K562 (cell line): ENCODE data around the gene CARMIL1. TPM values are rescaled to one million over a fixed set of nuclear protein-coding genes. Genes with fewer than 3 reads are reported as not detected.

ENCODE experiments used
- ATAC-seq: fragments of 200-7000 bp; cut with Tn5 transposase; 3 replicates; pipeline ENCODE4 v1.9.1; 2020; ENCODE audit warnings: moderate library complexity
- BruUV-seq: library from RNA; stranded (reverse); fragments of 400-500 nt; replicated peaks from 2 replicates; lab custom pipeline; 2021; lab: Mats Ljungman, UMichigan
- CTCF ChIA-PET: fragments of 300-600 bp; formaldehyde crosslinking; extraction: SDS; loops from one replicate; lab custom pipeline; 2021; ENCODE audit warnings: low intra/inter-chr PET ratio; lab: Yijun Ruan, JAX
- POLR2A ChIA-PET: fragments of 300-600, 350-650 bp; sonication (Branson Sonifier 250); formaldehyde crosslinking; extraction: SDS; loops from one replicate; lab custom pipeline; 2021; ENCODE audit warnings: antibody characterized with exemption, inconsistent platforms; lab: Yijun Ruan, JAX
- DNase-seq, 4 experiments: peaks; one replicate each; pipeline versions ENCODE4 v3.0.0 to v3.0.0-alpha.2; 2011 to 2018; ENCODE audit warnings: low spot score in 3 of 4, mixed read lengths in 3 of 4; ENCODE audit errors: extremely low read depth in 1 of 4
- FAIRE-seq: peaks from 2 replicates; lab custom pipeline; 2011; peaks lifted over from hg19 to GRCh38; lab: Jason Lieb, UNC
- H2AFZ ChIP-seq: 2 replicates; pipeline ENCODE4 v1.6.0; 2011; ENCODE audit warnings: low read depth, low read length, control low read depth, inconsistent platforms
- H3K27ac ChIP-seq: fragments of 200-600 bp; 3 replicates; pipeline ENCODE4 v1.8.0; 2011; ENCODE audit warnings: low read depth, mild to moderate bottlenecking, control low read depth, inconsistent platforms, low read length, moderate library complexity, mixed read lengths; ENCODE audit errors: extremely low read depth
- H3K27me3 ChIP-seq, 2 experiments: fragments of 300-600 bp in 1 of 2; 2 replicates in 1 of 2; 3 replicates in 1 of 2; pipeline versions ENCODE4 v1.6.0 to v1.8.0; 2011; ENCODE audit warnings: inconsistent platforms in 2 of 2, low read length in 2 of 2, mild to moderate bottlenecking in 1 of 2, mixed read lengths in 1 of 2, moderate library complexity in 1 of 2; ENCODE audit not compliant: control insufficient read depth in 2 of 2, insufficient read depth in 2 of 2
- H3K36me3 ChIP-seq: fragments of 300-600 bp; 3 replicates; pipeline ENCODE4 v1.8.0; 2011; ENCODE audit warnings: mild to moderate bottlenecking, low read length, inconsistent platforms; ENCODE audit not compliant: control insufficient read depth, insufficient read depth
- H3K4me1 ChIP-seq, 2 experiments: fragments of 200-600 bp in 1 of 2; replicated peaks in 1 of 2; 2 replicates in 1 of 2; 3 replicates in 1 of 2; pipeline versions ENCODE4 v1.5.1 to v1.8.0; 2011; ENCODE audit warnings: inconsistent platforms in 2 of 2, low read length in 2 of 2, mild to moderate bottlenecking in 1 of 2, mixed read lengths in 1 of 2, moderate library complexity in 1 of 2; ENCODE audit not compliant: control insufficient read depth in 2 of 2, insufficient read depth in 2 of 2
- H3K4me2 ChIP-seq: 2 replicates; pipeline ENCODE4 v1.6.1; 2011; ENCODE audit warnings: low read length, control low read depth, inconsistent platforms, mixed read lengths; ENCODE audit not compliant: insufficient read depth
- H3K4me3 ChIP-seq: fragments of 200-600 bp; sonication (generic), shearing (Covaris generic); 2 replicates; pipeline ENCODE4 v1.5.1; 2016; ENCODE audit warnings: control low read depth, inconsistent platforms
- H3K79me2 ChIP-seq: fragments of 200-600 bp; 3 replicates; pipeline ENCODE4 v1.8.0; 2011; ENCODE audit warnings: low read length, inconsistent platforms; ENCODE audit not compliant: control insufficient read depth, insufficient read depth
- H3K9ac ChIP-seq, 2 experiments: 2 replicates each; pipeline versions ENCODE4 v1.6.0 to v1.6.1; 2011; ENCODE audit warnings: low read depth in 2 of 2, low read length in 2 of 2, control low read depth in 1 of 2, inconsistent platforms in 1 of 2, mild to moderate bottlenecking in 1 of 2, mixed read lengths in 1 of 2; ENCODE audit not compliant: insufficient read depth in 1 of 2
- H3K9me1 ChIP-seq: one replicate; pipeline ENCODE4 v1.6.0; 2011; ENCODE audit warnings: inconsistent platforms, mild to moderate bottlenecking, low read length, moderate library complexity; ENCODE audit not compliant: control insufficient read depth, insufficient read depth
- H3K9me3 ChIP-seq: replicated peaks from 2 replicates; pipeline ENCODE4 v1.5.1; 2011; ENCODE audit warnings: low read depth, low read length, inconsistent platforms; ENCODE audit not compliant: control insufficient read depth, insufficient read depth
- H4K20me1 ChIP-seq: replicated peaks from 2 replicates; pipeline ENCODE4 v1.6.1; 2011; ENCODE audit warnings: low read length, inconsistent platforms, mixed read lengths; ENCODE audit not compliant: control insufficient read depth, insufficient read depth
- BHLHE40 ChIP-seq: IDR thresholded peaks from 2 replicates; pipeline ENCODE4 v1.6.1; 2011; ENCODE audit warnings: low read length, improper control_type of control experiment
- CGGBP1 ChIP-seq: fragments of 250-450 bp; sonication (Bioruptor Pico); IDR thresholded peaks from 2 replicates; pipeline ENCODE4 v1.9.0; 2021; ENCODE audit warnings: mild to moderate bottlenecking
- DACH1 ChIP-seq: fragments of 450-650 bp; IDR thresholded peaks from 2 replicates; pipeline ENCODE4 v1.6.1; 2018; ENCODE audit not compliant: partially characterized antibody
- ELF1 ChIP-seq: fragments of 200-800 bp; sonication (Bioruptor generic); IDR thresholded peaks from 2 replicates; pipeline ENCODE4 v1.6.1; 2016; ENCODE audit warnings: missing genetic modification characterization, missing compliant biosample characterization
- KAT2B ChIP-seq: IDR thresholded peaks from one replicate; pipeline ENCODE4 v1.6.1; 2012; ENCODE audit warnings: low read depth, mild to moderate bottlenecking, control low read depth, inconsistent platforms, low read length, moderate library complexity
- MCM2 ChIP-seq: fragments of 450-650 bp; IDR thresholded peaks from 2 replicates; pipeline ENCODE4 v1.6.1; 2017; ENCODE audit warnings: low read depth, mild to moderate bottlenecking
- NBN ChIP-seq: fragments of 450-650 bp; IDR thresholded peaks from 2 replicates; pipeline ENCODE4 v1.6.1; 2016; ENCODE audit warnings: low read depth, mild to moderate bottlenecking
- POLR2A ChIP-seq: fragments of 450-650 bp; conservative IDR thresholded peaks from 2 replicates; pipeline ENCODE4 v1.6.1; 2016
- RBFOX2 ChIP-seq: fragments of 200-400 bp; formaldehyde crosslinking; IDR thresholded peaks from 2 replicates; pipeline ENCODE4 v1.6.1; 2017; ENCODE audit warnings: low read depth, mild to moderate bottlenecking, low read length, moderate library complexity
- SOX6 ChIP-seq: fragments of 450-650 bp; IDR thresholded peaks from 2 replicates; pipeline ENCODE4 v1.6.1; 2014; ENCODE audit warnings: mild to moderate bottlenecking
- STAT5B ChIP-seq: fragments of 250-450 bp; sonication (Bioruptor Pico); IDR thresholded peaks from 2 replicates; pipeline ENCODE4 v1.8.0; 2021; ENCODE audit warnings: mild to moderate bottlenecking, inconsistent platforms
- ZBTB43 ChIP-seq: sonication (generic); formaldehyde crosslinking; IDR thresholded peaks from 2 replicates; pipeline ENCODE4 v1.8.0; 2023; ENCODE audit warnings: mild to moderate bottlenecking, missing genetic modification reagents
- ZC3H8 ChIP-seq: fragments of 450-650 bp; IDR thresholded peaks from 2 replicates; pipeline ENCODE4 v1.6.1; 2017
- ZFP36 ChIP-seq: fragments of 150-350 bp; IDR thresholded peaks from 2 replicates; pipeline ENCODE4 v1.6.1; 2018; ENCODE audit warnings: low read length, low read depth; ENCODE audit not compliant: partially characterized antibody
- ZNF512 ChIP-seq: IDR thresholded peaks from 2 replicates; pipeline ENCODE4 v1.6.1; 2016; ENCODE audit warnings: missing genetic modification characterization, missing compliant biosample characterization
- ZNF586 ChIP-seq: fragments of 450-650 bp; formaldehyde crosslinking; conservative IDR thresholded peaks from 2 replicates; pipeline ENCODE4 v1.4.0; 2020; ENCODE audit warnings: mild to moderate bottlenecking, moderate library complexity
- WGBS: fragments of 100-300 bp; shearing (Covaris generic); methylation state at CpG from one replicate; pipeline ENCODE4 v1.1.6; 2016; ENCODE audit warnings: low coverage, mixed read lengths; ENCODE audit not compliant: insufficient coverage; ENCODE audit errors: missing lambda C conversion rate; 5-methylcytosine and 5-hydroxymethylcytosine counted together
- in situ Hi-C: fragments of 300-500 bp; cut with MboI; formaldehyde crosslinking; loops from 4 replicates; pipeline ENCODE4 v1.15.0; 2018; ENCODE audit warnings: inconsistent platforms, mixed read lengths
- intact Hi-C: fragments of 100-400 bp; cut with micrococcal nuclease; formaldehyde crosslinking; loops from 2 replicates; pipeline ENCODE4 v1.14.2; 2022
- polyA plus RNA-seq, 8 experiments: library from polyadenylated mRNA; depleted of rRNA in 4 of 8; stranded (reverse) in 5 of 8; unstranded in 3 of 8; fragments of >200 nt; fragmentation: Nextera tagmentation in 2 of 8; fragmentation: Illumina TruSeq in 1 of 8; extraction: Ambion mirVana in 2 of 8; extraction: Trizol in 1 of 8; gene quantifications; 2 replicates each; pipeline versions ENCODE4 v1.2.1 to v1.2.3, GENCODE V29; 2011 to 2014; ENCODE audit warnings: inconsistent platforms in 1 of 8, missing spikeins in 1 of 8
- total RNA-seq, 7 experiments: library from RNA; depleted of rRNA in 6 of 7; stranded (reverse); fragments of >200 nt in 6 of 7; fragmentation: Illumina TruSeq in 2 of 7; extraction: Trizol in 2 of 7; gene quantifications; 2 replicates each; pipeline versions ENCODE4 v1.2.1 to v1.2.3, GENCODE V29; 2011 to 2021; ENCODE audit warnings: low replicate concordance in 1 of 7

Gene CARMIL1
- total and polyA plus RNA-seq, 9 of the 15 experiments (the other 6 are each of a cell fraction or from before 2014, with no cell fraction given) = 0.04 to 0.32 (median 0.10) TPM; not detected in 1

- FAIRE-seq (no peak), ATAC-seq (no peak)
- Histone ChIP-seq H3K36me3 (no peaks in the 10 kb centered on the region), H3K9ac (no peak overlapping the region), H3K9me1 (no peaks in the 10 kb centered on the region), H3K27ac (no peak overlapping the region), H2AFZ (no peak overlapping the region), H3K4me2 (no peak overlapping the region)
- POLR2A ChIA-PET = interaction anchor here (0.9 to 1.2 kb wide), 2 partner anchors 15 to 18 kb away, joined by 3 read pairs; no protein-coding TSS in a partner anchor
- no TSS peak for BruUV-seq
- no peak for TF ChIP-seq STAT5B
- no peak for TF ChIP-seq SOX6
- no peak for TF ChIP-seq MCM2
- no peak for TF ChIP-seq ZBTB43
- TF ChIP-seq DACH1 = no peak
- no peak for TF ChIP-seq ZNF512
- TF ChIP-seq POLR2A = no peak
- TF ChIP-seq ZFP36 = no peak
- no peak for TF ChIP-seq ZNF586 (CRISPR knock-in tag)
- no peak for TF ChIP-seq KAT2B
- TF ChIP-seq ELF1 = no peak
- TF ChIP-seq ZC3H8 = no peak
- TF ChIP-seq NBN = no peak
- no peak for TF ChIP-seq CGGBP1 (CRISPR knock-in tag)
- TF ChIP-seq BHLHE40 = no peak
- no peak for TF ChIP-seq RBFOX2
- TF ChIP-seq, all 486 proteins: peak for 0
- DNase-seq = no peak
- in situ Hi-C loops = loop anchor here (10.0 kb wide), 1 partner anchor 331 kb away; the partner anchor contains the start of gene CARMIL1
- intact Hi-C loops = loop anchor here (5.0 to 10.0 kb wide), 4 partner anchors 286 to 751 kb away; no protein-coding TSS in a partner anchor
- Histone ChIP-seq H3K4me3 (no peak overlapping the region), H3K9me3 (no peaks in the 10 kb centered on the region), H4K20me1 (no peaks in the 10 kb centered on the region), H3K4me1 (peaks cover 0 to 8% of the 10 kb centered on the region in 2 experiments; a peak in 2 of 5 replicates), H3K79me2 (no peaks in the 10 kb centered on the region), H3K27me3 (peaks cover 0 to 6% of the 10 kb centered on the region in 2 experiments; a peak in 2 of 5 replicates)
- WGBS = 5% methylated on average over 11 of the region's 11 CpGs
- CTCF ChIA-PET = no interaction called here
These were observed 327.0 kb downstream of the CARMIL1 start for GRCh38 chr6:25606151-25606550.
